ENCODE results near the gene PHF2.

GRCh38 chr9:93652604-93653592 lies 76.5 kb downstream of the PHF2 start:
- no peak for TF ChIP-seq HDGF (IDR thresholded peaks at IDR 0.05; ENCODE audit: borderline replicate concordance)
- no peak for TF ChIP-seq ZNF384 (IDR thresholded peaks at IDR 0.05)
- no peak for TF ChIP-seq FOXK2 (IDR thresholded peaks at IDR 0.05)
- no peak for TF ChIP-seq BHLHE40 (IDR thresholded peaks at IDR 0.05; ENCODE audit: borderline replicate concordance)
- no peak for TF ChIP-seq CTBP1 (IDR thresholded peaks at IDR 0.05; ENCODE audit: borderline replicate concordance)
- TF ChIP-seq LEF1 (IDR thresholded peaks at IDR 0.05; ENCODE audit: borderline replicate concordance) = no peak
- TF ChIP-seq ARNT (IDR thresholded peaks at IDR 0.05) = no peak
- TF ChIP-seq SP1 (IDR thresholded peaks at IDR 0.05) = no peak
- no peak for TF ChIP-seq FOXM1 (IDR thresholded peaks at IDR 0.05; ENCODE audit: borderline replicate concordance)
- no peak for TF ChIP-seq NFRKB (IDR thresholded peaks at IDR 0.05)

All from HEK293T (cell line).